Activated CD4-positive, alpha-beta memory T cell treated with anti-CD3 and anti-CD28 coated beads, Interleukin-2, amount 10 ng/mL, durations not matched to agents 7 days and 5 days (primary cell): ENCODE data around the gene MCUR1. TPM values are rescaled to one million over a fixed set of nuclear protein-coding genes. Genes with fewer than 3 reads are reported as not detected.

Source experiments
- CTCF ChIA-PET: fragments of 350-600 bp; sonication (Branson Sonifier 250); formaldehyde crosslinking; loops from one replicate; lab custom pipeline; 2021; ENCODE audit warnings: antibody characterized with exemption, inconsistent platforms; lab: Charles Lee
- POLR2A ChIA-PET: fragments of 350-600 bp; sonication (Branson Sonifier 250); formaldehyde crosslinking; loops from one replicate; lab custom pipeline; 2021; ENCODE audit warnings: antibody characterized with exemption; lab: Charles Lee
- DNase-seq: peaks from one replicate; pipeline ENCODE4 v3.0.0-alpha.2; 2020
- H3K27ac Mint-ChIP-seq: one replicate; pipeline ENCODE4 v1.8.0; 2021; ENCODE audit warnings: mild to moderate bottlenecking, mixed read lengths
- H3K27me3 Mint-ChIP-seq: one replicate; pipeline ENCODE4 v1.8.0; 2021; ENCODE audit warnings: mixed read lengths
- H3K36me3 Mint-ChIP-seq: one replicate; pipeline ENCODE4 v1.8.0; 2021; ENCODE audit warnings: low read depth, mixed read lengths
- H3K4me1 Mint-ChIP-seq: one replicate; pipeline ENCODE4 v1.8.0; 2021; ENCODE audit warnings: mixed read lengths
- H3K4me3 Mint-ChIP-seq: one replicate; pipeline ENCODE4 v1.8.0; 2021; ENCODE audit warnings: mild to moderate bottlenecking, mixed read lengths
- H3K9me3 Mint-ChIP-seq: one replicate; pipeline ENCODE4 v1.8.0; 2021; ENCODE audit warnings: mixed read lengths
- total RNA-seq, 2 experiments: library from RNA; stranded (reverse); gene quantifications; one replicate each; pipeline ENCODE4 v1.2.3, GENCODE V29; 2021

MCUR1 gene
- total RNA-seq, 2 experiments from 2014 or later: 23.1 to 23.4 TPM

DNA sequence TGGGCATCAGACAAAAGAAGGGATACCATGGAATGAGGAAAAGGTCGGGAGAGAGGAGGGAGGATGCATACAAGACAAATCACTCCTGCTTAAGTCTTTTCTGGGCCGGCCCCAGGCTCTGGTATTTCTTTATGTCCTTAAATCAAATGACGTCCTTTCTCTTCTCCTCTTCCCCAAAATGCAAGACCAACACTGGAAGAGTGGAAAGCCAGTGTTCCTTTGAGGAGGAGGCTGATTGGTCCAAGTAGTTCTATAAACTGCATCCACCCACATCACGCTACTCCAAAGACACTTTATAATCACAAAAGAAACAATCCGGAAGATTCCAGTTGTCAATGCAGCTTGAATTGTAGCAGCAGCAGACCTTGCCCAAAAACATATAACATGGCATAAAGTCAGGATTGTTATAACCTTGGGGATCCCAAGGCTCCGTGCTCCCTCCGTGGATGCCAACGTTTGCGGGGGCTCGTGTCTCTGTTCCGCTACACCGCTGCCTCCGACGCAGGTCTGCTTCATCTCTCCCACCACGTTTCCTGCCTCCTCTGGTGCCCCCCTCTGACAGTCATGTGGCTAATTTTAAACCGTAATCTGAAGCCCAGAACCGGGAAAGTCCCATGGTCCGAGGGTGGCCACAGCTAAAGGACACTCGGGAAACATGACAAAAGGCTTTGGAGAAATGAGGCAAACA lies 47.1 kb downstream of the MCUR1 start:
- Mint-ChIP-seq H3K27me3 (no peaks in the 10 kb centered on the region), H3K4me3 (no peak overlapping the region), H3K9me3 (peaks cover 2% of the 10 kb centered on the region), H3K27ac (no peak overlapping the region), H3K36me3 (peaks cover 3% of the 10 kb centered on the region), H3K4me1 (peaks cover 44% of the 10 kb centered on the region)
- no peak for DNase-seq
- ChIA-PET POLR2A (interaction anchor here (1.9 kb wide), 1 partner anchor 58 kb away, joined by 4 read pairs; no protein-coding TSS in a partner anchor), CTCF (no interaction called here)

DNA sequence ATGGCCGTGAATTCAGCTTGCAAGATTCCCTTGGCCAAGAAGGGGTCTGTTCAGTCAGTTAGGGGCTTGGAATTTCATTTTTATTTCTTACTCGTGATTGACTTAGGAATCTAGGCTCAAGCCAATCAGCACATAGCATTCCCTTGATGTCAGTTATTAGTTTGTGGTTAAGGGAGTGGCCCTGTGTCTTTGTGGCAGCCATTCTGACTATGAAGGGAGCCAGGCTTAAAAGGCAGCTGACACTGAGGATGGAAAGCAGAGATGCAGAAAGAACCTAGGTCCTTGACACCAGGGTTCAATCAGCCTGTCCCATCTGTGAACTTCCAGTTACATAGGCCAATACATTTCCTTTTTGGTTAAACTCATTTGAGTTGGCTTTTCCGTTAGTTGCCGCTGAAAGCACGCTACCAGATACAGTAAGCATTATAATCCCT lies 48.1 kb downstream of the MCUR1 start:
- Mint-ChIP-seq H3K4me3 (no peak overlapping the region), H3K27me3 (no peaks in the 10 kb centered on the region), H3K4me1 (peaks cover 50% of the 10 kb centered on the region), H3K9me3 (peaks cover 2% of the 10 kb centered on the region), H3K27ac (no peak overlapping the region), H3K36me3 (peaks cover 3% of the 10 kb centered on the region)
- ChIA-PET CTCF (interaction anchor here (0.6 kb wide), 1 partner anchor 28 kb away, joined by 3 read pairs; no protein-coding TSS in a partner anchor), POLR2A (interaction anchor here (1.0 to 1.9 kb wide), 3 partner anchors 10 to 57 kb away, joined by 3 to 6 read pairs (median 4); partner anchors contain the start of gene RANBP9)
- DNase-seq: no peak

DNA sequence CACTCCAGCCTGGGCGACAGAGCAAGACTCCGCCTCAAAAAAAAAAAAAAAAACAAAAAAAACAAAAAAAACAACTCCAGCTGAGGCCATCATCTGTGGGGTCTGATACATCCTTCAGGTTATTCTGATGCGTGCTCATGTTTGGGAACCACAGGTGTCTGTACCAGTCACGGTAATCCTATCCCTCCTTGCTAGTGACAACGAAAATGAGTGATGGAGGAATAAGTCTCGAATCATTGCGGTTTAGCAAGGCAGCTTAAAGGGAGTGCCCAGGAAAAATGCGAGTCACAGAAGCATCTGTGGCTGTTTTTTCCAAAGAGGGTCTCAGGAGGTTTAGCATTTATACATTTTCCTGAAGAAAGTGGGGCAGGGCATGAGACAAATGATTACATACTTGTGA lies 48.8 kb downstream of the MCUR1 start:
- no peaks in the 10 kb centered on the region for H3K27me3 Mint-ChIP-seq
- ChIA-PET CTCF (no interaction called here), POLR2A (interaction anchor here (1.8 to 1.9 kb wide), 2 partner anchors 54 to 56 kb away, joined by 4 to 6 read pairs; partner anchors contain the start of gene RANBP9)
- H3K36me3 Mint-ChIP-seq: peaks cover under 1% of the 10 kb centered on the region
- H3K4me3 Mint-ChIP-seq: no peak overlapping the region
- peaks cover 2% of the 10 kb centered on the region for H3K9me3 Mint-ChIP-seq
- peaks cover 51% of the 10 kb centered on the region for H3K4me1 Mint-ChIP-seq
- no peak for DNase-seq
- peak overlapping the region; percentile 12 for H3K27ac Mint-ChIP-seq

DNA sequence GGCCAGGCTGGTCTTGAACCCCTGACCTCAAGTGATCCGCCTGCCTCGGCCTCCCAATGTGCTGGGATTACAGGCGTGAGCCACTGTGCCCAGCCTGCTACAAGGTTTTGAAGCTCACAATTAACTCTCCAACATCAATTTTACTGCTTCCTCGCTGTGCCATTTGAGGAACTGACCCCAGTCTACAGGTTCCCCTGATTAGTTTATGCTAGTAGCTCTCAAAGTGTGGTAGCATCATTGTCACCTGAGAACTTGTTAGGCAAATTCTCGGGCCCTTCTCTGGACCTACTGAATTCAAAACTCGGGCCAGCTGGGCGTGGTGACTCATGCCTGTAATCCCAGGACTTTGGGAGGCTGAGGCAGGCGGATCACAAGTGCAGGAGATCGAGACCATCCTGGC lies 49.4 kb downstream of the MCUR1 start:
- POLR2A ChIA-PET: interaction anchor here (1.4 to 1.8 kb wide), 3 partner anchors 49 to 129 kb away, joined by 3 to 6 read pairs (median 3); partner anchors contain the start of gene RANBP9
- peaks cover 51% of the 10 kb centered on the region for H3K4me1 Mint-ChIP-seq
- CTCF ChIA-PET: no interaction called here
- H3K9me3 Mint-ChIP-seq: peaks cover 2% of the 10 kb centered on the region
- H3K27ac Mint-ChIP-seq: no peak overlapping the region
- H3K4me3 Mint-ChIP-seq: no peak overlapping the region
- no peaks in the 10 kb centered on the region for H3K27me3 Mint-ChIP-seq
- DNase-seq: no peak
- no peaks in the 10 kb centered on the region for H3K36me3 Mint-ChIP-seq

DNA sequence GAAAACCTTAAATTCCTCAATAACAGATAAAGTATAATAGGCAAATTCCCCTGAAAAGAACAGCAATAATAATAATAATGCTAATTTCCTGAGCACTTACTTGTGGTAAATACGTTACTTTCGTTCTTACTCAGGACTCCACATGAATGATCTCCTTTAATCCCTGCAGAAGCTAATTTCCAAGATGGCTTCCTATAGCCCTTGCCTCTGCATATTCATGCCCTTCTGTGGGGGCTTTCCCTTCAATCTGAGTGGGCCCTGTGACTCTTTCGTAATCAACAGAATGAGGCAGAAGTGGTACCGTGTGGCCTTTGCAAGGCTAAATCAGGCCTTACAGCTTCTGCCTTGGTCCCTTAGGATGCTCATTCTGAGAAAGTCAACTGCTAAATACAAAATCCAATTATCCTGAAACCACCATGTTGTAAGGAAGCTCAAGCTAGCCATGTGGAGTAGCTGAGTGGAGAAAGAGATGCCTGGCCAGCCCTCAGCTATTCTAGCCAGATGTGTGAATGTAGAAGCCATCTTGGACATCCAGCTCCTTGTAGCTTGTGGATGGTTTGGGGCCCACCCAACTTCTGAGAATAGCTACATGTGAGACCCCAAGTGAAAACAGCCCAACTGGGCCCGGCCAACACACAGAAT lies 50.5 kb downstream of the MCUR1 start:
- no peaks in the 10 kb centered on the region for H3K36me3 Mint-ChIP-seq
- peaks cover 60% of the 10 kb centered on the region for H3K4me1 Mint-ChIP-seq
- ChIA-PET CTCF (interaction anchor here (0.5 to 2.7 kb wide), 7 partner anchors 14 to 149 kb away, joined by 3 to 11 read pairs (median 4); partner anchors contain the start of gene NOL7), POLR2A (interaction anchor here (0.6 to 2.1 kb wide), 8 partner anchors 16 to 275 kb away, joined by 3 to 14 read pairs (median 4); partner anchors contain the start of genes RANBP9 and SIRT5)
- DNase-seq: no peak
- H3K27ac Mint-ChIP-seq: peak overlapping the region; percentile 13
- H3K4me3 Mint-ChIP-seq: no peak overlapping the region
- peaks cover 2% of the 10 kb centered on the region for H3K9me3 Mint-ChIP-seq
- H3K27me3 Mint-ChIP-seq: no peaks in the 10 kb centered on the region

DNA sequence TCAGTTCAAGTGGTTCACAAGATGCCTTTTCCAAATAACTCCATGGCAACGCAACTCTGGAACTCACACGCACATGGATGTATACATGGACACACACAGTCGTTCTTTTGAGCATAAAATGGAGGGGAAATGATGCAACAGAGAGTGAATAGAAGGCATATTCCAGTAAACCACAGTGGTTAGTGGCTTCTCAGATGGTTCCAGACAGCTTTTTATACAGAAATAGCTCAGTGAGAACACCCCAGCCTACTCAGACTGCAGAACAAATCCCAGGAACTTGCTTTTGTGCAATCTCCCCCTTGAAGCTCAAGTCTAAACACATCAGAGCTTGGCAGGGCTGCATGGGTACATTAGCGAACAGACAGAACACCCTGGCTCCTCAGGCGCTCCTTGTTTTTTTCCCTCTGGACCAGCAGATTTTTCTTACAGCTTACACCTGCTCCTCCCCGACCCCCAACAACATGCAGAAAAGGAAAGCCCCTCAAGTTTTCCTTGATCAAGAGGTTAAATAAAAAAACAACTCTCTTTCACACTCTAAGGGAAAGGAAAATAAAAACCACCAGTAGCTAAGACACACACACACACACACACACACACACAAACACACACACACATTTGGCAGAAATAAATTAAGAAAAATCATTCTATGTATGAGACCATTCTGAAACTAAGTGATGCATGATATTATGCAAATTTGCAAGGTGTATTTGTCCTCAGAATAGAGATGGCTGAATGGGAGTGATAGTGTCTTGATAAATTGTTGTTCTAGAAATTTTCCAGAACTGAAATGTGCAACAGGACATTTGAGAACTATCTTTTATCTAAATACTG lies 51.5 kb downstream of the MCUR1 start:
- peaks cover 57% of the 10 kb centered on the region for H3K4me1 Mint-ChIP-seq

DNA sequence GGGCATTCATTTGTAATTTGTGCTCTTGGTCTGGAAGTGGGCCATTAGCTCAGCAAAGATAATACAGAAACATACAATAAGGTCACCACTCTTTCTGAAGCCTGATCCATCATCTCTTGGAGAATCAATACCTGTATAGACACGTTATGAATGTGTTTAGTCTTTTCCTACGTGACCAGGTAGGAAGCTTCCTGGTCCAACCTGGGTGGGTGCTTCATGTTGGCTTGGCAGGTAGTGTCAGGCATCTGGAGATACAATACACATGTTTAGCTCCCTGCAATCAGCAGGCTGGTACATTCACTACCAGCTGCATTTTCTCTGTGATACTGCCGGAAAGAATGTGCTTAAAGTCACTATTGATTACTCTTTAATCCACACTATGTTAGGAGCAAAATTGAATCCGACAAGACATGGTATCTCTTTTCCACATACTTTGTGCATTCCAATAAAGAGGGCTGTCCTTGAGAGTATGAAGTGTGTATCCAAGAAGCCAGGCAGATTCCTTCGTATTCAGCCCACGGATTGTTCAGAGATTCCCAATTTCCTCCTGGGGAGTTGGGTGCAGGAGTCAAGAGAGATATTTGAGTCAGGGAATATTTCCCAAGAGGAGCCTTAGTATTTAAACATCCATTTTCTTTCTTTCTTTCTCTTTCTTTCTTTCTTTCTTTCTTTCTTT lies 52.9 kb downstream of the MCUR1 start:
- H3K4me3 Mint-ChIP-seq: no peak overlapping the region
- peaks cover 2% of the 10 kb centered on the region for H3K9me3 Mint-ChIP-seq
- peak overlapping the region; percentile 52 for H3K27ac Mint-ChIP-seq
- peaks cover 47% of the 10 kb centered on the region for H3K4me1 Mint-ChIP-seq
- H3K27me3 Mint-ChIP-seq: no peaks in the 10 kb centered on the region
- no peak for DNase-seq
- H3K36me3 Mint-ChIP-seq: no peaks in the 10 kb centered on the region
- ChIA-PET CTCF (interaction anchor here (1.1 kb wide), 1 partner anchor 66 kb away, joined by 5 read pairs; no protein-coding TSS in a partner anchor), POLR2A (interaction anchor here (1.5 kb wide), 1 partner anchor 48 kb away, joined by 6 read pairs; no protein-coding TSS in a partner anchor)

More for the DNA sequence above, 51.5 kb downstream of the MCUR1 start:
- POLR2A ChIA-PET: interaction anchor here (0.6 to 2.1 kb wide), 8 partner anchors 15 to 319 kb away, joined by 3 to 14 read pairs (median 4); partner anchors contain the start of genes RANBP9 and SIRT5
- H3K9me3 Mint-ChIP-seq: peaks cover 2% of the 10 kb centered on the region
- H3K27ac Mint-ChIP-seq: peak overlapping the region; percentile 76
- H3K4me3 Mint-ChIP-seq: peak overlapping the region; percentile 54
- CTCF ChIA-PET: interaction anchor here (0.6 to 2.7 kb wide), 10 partner anchors 12 to 1468 kb away, joined by 3 to 11 read pairs (median 3); partner anchors contain the start of gene NOL7
- H3K36me3 Mint-ChIP-seq: no peaks in the 10 kb centered on the region
- peak; percentile 34 for DNase-seq
- H3K27me3 Mint-ChIP-seq: no peaks in the 10 kb centered on the region

DNA sequence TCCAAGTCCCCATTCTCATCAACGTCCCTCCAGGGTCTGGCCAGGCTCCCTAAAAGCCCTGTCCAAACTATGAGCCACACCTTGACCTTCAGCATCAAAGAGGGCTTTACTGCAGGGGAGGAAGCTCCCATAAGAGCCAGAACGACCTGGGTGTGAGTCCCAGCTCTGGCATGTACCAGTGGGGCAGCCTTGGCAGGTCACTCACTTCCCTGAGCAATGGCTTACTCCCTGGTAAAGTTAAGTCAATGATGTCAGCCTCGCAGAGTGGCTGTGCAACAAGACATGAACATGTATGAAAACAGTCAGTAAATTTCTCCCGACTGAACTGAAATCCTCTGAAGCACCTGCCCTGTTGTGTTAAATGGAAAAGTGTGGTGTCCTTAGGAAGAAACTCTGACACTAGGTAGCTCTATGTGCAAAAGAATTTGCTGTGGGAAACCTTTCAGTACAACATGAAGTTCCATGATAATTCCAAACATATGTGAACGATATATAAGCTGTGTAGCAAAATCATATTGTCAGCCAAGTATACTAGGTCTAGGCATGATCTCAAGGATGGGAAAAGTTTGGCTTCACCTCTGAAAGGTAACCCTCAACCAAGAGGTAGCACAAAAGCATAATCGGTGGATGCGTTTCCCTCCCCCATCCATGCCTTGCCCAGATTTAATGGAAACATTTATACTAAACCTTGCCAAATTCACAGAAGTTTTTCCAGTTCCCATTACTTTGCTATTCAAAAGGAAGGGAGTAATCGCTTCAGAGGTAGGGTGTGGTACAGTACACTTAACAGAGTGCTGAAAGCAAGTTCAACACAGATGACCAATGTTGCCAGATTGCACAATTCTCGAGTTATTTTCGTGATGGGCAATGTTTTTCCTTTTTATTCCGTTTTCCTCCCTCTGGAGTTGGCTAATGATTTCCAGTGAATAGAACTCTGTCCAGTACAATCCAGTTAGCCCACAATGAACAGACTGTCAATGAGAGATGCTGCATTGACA lies 53.8 kb downstream of the MCUR1 start:
- CTCF ChIA-PET: interaction anchor here (1.0 to 1.1 kb wide), 2 partner anchors 65 to 145 kb away, joined by 3 to 5 read pairs; partner anchors contain the start of gene NOL7
- peaks cover 38% of the 10 kb centered on the region for H3K4me1 Mint-ChIP-seq
- no peak overlapping the region for H3K4me3 Mint-ChIP-seq
- POLR2A ChIA-PET: interaction anchor here (1.4 kb wide), 1 partner anchor 17 kb away, joined by 3 read pairs; no protein-coding TSS in a partner anchor
- no peaks in the 10 kb centered on the region for H3K27me3 Mint-ChIP-seq
- no peak overlapping the region for H3K27ac Mint-ChIP-seq
- H3K36me3 Mint-ChIP-seq: no peaks in the 10 kb centered on the region
- H3K9me3 Mint-ChIP-seq: peaks cover 2% of the 10 kb centered on the region
- DNase-seq: no peak

DNA sequence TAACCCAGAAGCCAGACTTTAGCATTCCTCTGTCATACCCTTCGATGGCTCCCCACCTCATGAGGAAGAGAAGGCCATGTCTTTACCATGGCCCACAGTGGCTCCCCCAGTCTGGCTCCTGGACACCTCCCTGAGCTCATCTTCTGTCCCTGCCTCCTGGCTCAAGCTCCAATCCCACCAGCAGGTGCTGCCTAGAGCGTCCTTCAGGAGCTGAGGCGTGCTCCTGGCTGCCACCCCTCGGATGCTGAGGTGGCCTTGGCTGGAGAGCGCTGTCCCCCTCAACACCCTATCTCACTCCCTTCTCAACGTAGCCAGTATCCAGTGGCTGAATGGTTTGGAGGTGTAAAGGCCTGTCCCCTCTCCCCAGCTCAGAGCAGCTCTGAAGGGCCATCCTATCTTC lies 55.3 kb downstream of the MCUR1 start:
- no peaks in the 10 kb centered on the region for H3K27me3 Mint-ChIP-seq
- H3K27ac Mint-ChIP-seq: no peak overlapping the region
- ChIA-PET POLR2A (interaction anchor here (1.0 to 1.5 kb wide), 2 partner anchors 11 to 55 kb away, joined by 3 to 4 read pairs; partner anchors contain the start of gene MCUR1), CTCF (interaction anchor here (1.3 kb wide), 1 partner anchor 15 kb away, joined by 3 read pairs; no protein-coding TSS in a partner anchor)
- DNase-seq: no peak
- no peak overlapping the region for H3K4me3 Mint-ChIP-seq
- peaks cover 2% of the 10 kb centered on the region for H3K9me3 Mint-ChIP-seq
- no peaks in the 10 kb centered on the region for H3K36me3 Mint-ChIP-seq
- H3K4me1 Mint-ChIP-seq: peaks cover 33% of the 10 kb centered on the region

DNA sequence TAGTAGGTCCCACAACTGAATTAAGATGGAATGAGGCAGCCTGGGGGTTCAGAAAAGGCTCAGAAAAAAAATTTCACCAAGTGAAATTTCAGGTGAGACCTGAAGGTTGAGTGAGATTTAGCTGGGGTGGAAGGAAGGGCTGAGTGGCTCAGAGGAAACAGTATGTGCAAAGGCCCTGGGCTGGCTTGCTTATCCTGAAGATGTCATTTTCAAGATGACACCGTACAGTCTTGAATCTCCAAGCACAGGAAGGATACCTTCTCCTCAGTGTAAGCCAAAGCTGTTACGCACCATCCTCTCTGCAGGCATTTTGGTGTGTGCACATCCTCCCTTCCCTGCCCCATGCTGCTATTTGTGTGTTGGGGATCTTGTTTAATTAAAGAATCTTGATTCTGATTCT lies 59.7 kb downstream of the MCUR1 start:
- Mint-ChIP-seq H3K27me3 (no peaks in the 10 kb centered on the region), H3K4me1 (peaks cover 7% of the 10 kb centered on the region), H3K4me3 (no peak overlapping the region), H3K36me3 (no peaks in the 10 kb centered on the region), H3K9me3 (no peaks in the 10 kb centered on the region), H3K27ac (no peak overlapping the region)
- no peak for DNase-seq
- ChIA-PET CTCF (no interaction called here), POLR2A (no interaction called here)

DNA sequence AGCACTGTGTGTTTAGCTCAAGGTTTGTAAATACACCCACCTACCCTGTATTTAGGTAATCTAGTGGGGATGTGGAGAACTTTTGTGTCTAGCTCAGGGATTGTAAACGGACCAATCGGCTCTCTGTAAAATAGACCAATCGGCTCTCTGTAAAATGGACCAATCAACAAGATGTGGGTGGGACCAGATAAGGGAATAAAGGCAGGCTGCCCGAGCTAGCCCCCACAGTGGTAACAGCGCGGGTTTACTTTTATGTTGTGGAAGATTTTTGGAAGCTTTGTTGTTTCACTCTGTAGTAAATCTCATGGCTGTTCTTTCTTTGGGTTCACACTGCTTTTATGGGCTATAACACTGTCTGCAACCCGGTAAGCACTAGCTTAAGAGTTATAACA lies 70.6 kb downstream of the MCUR1 start:
- H3K27ac Mint-ChIP-seq: no peak overlapping the region
- H3K36me3 Mint-ChIP-seq: peaks cover 21% of the 10 kb centered on the region
- no peak overlapping the region for H3K4me3 Mint-ChIP-seq
- H3K9me3 Mint-ChIP-seq: peaks cover 19% of the 10 kb centered on the region
- peaks cover 2% of the 10 kb centered on the region for H3K27me3 Mint-ChIP-seq
- peaks cover 22% of the 10 kb centered on the region for H3K4me1 Mint-ChIP-seq
- DNase-seq: no peak
- ChIA-PET POLR2A (interaction anchor here (1.0 kb wide), 1 partner anchor 71 kb away, joined by 3 read pairs; no protein-coding TSS in a partner anchor), CTCF (no interaction called here)
